ENCODE data around the gene SYNGAP1. TPM values are rescaled to one million over a fixed set of nuclear protein-coding genes. Genes with fewer than 3 reads are reported as not detected.

The SYNGAP1 gene
- polyA plus RNA-seq, 1 of the 3 experiments (the other 2 are of a cell fraction): 8.8 TPM

DNA sequence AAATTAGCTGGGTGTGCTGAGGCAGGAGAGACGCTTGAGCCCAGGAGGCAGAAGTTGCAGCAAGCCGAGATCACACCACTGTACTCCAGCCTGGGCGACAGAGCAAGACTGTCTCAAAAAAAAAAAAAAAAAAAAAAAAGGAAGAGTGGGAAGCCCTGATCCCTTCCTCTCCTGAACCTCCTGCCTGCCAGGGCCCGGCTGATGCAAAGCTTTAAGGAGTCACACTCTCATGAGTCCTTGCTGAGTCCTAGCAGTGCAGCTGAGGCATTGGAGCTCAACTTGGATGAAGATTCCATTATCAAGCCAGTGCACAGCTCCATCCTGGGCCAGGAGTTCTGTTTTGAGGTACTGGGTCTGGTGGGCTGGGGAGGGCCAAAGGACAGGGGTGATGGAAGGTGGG, 15.1 kb downstream of the SYNGAP1 start (continued):
- TF ChIP-seq, protein P1, sequence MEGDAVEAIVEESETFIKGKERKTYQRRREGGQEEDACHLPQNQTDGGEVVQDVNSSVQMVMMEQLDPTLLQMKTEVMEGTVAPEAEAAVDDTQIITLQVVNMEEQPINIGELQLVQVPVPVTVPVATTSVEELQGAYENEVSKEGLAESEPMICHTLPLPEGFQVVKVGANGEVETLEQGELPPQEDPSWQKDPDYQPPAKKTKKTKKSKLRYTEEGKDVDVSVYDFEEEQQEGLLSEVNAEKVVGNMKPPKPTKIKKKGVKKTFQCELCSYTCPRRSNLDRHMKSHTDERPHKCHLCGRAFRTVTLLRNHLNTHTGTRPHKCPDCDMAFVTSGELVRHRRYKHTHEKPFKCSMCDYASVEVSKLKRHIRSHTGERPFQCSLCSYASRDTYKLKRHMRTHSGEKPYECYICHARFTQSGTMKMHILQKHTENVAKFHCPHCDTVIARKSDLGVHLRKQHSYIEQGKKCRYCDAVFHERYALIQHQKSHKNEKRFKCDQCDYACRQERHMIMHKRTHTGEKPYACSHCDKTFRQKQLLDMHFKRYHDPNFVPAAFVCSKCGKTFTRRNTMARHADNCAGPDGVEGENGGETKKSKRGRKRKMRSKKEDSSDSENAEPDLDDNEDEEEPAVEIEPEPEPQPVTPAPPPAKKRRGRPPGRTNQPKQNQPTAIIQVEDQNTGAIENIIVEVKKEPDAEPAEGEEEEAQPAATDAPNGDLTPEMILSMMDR (IDR thresholded peaks at IDR 0.05): no peak
- TF ChIP-seq SIN3A (IDR thresholded peaks at IDR 0.05; ENCODE audit: borderline replicate concordance, low read depth, low read length) (no peak), NRF1 (IDR thresholded peaks at IDR 0.05; ENCODE audit: low read depth, low read length) (no peak), FOXJ3 (CRISPR knock-in tag; IDR thresholded peaks at IDR 0.05) (no peak), FOSL2 (IDR thresholded peaks at IDR 0.05; ENCODE audit: borderline replicate concordance, low read depth) (no peak)

DNA sequence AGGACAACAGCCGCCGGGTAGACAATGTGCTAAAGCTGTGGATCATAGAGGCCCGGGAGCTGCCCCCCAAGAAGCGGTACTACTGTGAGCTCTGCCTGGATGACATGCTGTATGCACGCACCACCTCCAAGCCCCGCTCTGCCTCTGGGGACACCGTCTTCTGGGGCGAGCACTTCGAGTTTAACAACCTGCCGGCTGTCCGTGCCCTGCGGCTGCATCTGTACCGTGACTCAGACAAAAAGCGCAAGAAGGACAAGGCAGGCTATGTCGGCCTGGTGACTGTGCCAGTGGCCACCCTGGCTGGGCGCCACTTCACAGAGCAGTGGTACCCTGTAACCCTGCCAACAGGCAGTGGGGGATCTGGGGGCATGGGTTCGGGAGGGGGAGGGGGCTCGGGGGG, 17.8 kb downstream of the SYNGAP1 start:
- no peaks in the 10 kb centered on the region for H3K27me3 ChIP-seq (ENCODE audit: insufficient read depth)
- H3K4me3 ChIP-seq (ENCODE audit: low read depth in 2 of 2, low read length in 1 of 2): no peak overlapping the region
- DNase-seq: peak; percentile 16
- no peak overlapping the region for H3K27ac ChIP-seq (ENCODE audit: low read depth in 2 of 2, low read length in 1 of 2)
- TF ChIP-seq, protein P2, sequence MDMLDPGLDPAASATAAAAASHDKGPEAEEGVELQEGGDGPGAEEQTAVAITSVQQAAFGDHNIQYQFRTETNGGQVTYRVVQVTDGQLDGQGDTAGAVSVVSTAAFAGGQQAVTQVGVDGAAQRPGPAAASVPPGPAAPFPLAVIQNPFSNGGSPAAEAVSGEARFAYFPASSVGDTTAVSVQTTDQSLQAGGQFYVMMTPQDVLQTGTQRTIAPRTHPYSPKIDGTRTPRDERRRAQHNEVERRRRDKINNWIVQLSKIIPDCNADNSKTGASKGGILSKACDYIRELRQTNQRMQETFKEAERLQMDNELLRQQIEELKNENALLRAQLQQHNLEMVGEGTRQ (IDR thresholded peaks at IDR 0.05; ENCODE audit: borderline replicate concordance, low read depth, low read length): no peak
- TF ChIP-seq TAF1 (IDR thresholded peaks at IDR 0.05; ENCODE audit: borderline replicate concordance, low read depth, low read length): no peak
- no peak for TF ChIP-seq ELF1 (IDR thresholded peaks at IDR 0.05)
- no peak for TF ChIP-seq EP300 (IDR thresholded peaks at IDR 0.05; ENCODE audit: borderline replicate concordance in 1 of 2, low read depth in 1 of 2, low read length in 1 of 2)
- no peak for TF ChIP-seq POLR2AphosphoS5 (IDR thresholded peaks at IDR 0.05; ENCODE audit: low read depth, low read length)
- TF ChIP-seq, protein P3, sequence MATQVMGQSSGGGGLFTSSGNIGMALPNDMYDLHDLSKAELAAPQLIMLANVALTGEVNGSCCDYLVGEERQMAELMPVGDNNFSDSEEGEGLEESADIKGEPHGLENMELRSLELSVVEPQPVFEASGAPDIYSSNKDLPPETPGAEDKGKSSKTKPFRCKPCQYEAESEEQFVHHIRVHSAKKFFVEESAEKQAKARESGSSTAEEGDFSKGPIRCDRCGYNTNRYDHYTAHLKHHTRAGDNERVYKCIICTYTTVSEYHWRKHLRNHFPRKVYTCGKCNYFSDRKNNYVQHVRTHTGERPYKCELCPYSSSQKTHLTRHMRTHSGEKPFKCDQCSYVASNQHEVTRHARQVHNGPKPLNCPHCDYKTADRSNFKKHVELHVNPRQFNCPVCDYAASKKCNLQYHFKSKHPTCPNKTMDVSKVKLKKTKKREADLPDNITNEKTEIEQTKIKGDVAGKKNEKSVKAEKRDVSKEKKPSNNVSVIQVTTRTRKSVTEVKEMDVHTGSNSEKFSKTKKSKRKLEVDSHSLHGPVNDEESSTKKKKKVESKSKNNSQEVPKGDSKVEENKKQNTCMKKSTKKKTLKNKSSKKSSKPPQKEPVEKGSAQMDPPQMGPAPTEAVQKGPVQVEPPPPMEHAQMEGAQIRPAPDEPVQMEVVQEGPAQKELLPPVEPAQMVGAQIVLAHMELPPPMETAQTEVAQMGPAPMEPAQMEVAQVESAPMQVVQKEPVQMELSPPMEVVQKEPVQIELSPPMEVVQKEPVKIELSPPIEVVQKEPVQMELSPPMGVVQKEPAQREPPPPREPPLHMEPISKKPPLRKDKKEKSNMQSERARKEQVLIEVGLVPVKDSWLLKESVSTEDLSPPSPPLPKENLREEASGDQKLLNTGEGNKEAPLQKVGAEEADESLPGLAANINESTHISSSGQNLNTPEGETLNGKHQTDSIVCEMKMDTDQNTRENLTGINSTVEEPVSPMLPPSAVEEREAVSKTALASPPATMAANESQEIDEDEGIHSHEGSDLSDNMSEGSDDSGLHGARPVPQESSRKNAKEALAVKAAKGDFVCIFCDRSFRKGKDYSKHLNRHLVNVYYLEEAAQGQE (IDR thresholded peaks at IDR 0.05; ENCODE audit: low read depth, low read length): no peak
- no peak for TF ChIP-seq FOSL2 (IDR thresholded peaks at IDR 0.05; ENCODE audit: borderline replicate concordance, low read depth)
- no peak for TF ChIP-seq NFIC (IDR thresholded peaks at IDR 0.05; ENCODE audit: borderline replicate concordance)
- TF ChIP-seq FOXM1 (IDR thresholded peaks at IDR 0.05; ENCODE audit: low read depth): no peak
- TF ChIP-seq CHD2 (IDR thresholded peaks at IDR 0.05; ENCODE audit: low read length, partially characterized antibody): no peak
- no peak for TF ChIP-seq GABPA (IDR thresholded peaks at IDR 0.05; ENCODE audit: low read depth)
- no peak for TF ChIP-seq RFX5 (IDR thresholded peaks at IDR 0.05; ENCODE audit: low read length)
- no peak for TF ChIP-seq SIN3A (IDR thresholded peaks at IDR 0.05; ENCODE audit: borderline replicate concordance, low read depth, low read length)
- TF ChIP-seq JUND (IDR thresholded peaks at IDR 0.05): no peak
- TF ChIP-seq, protein P4, sequence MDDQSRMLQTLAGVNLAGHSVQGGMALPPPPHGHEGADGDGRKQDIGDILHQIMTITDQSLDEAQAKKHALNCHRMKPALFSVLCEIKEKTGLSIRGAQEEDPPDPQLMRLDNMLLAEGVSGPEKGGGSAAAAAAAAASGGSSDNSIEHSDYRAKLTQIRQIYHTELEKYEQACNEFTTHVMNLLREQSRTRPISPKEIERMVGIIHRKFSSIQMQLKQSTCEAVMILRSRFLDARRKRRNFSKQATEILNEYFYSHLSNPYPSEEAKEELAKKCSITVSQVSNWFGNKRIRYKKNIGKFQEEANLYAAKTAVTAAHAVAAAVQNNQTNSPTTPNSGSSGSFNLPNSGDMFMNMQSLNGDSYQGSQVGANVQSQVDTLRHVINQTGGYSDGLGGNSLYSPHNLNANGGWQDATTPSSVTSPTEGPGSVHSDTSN (IDR thresholded peaks at IDR 0.05): no peak
- ChIA-PET CTCF (interaction anchor here (0.9 to 2.4 kb wide), 2 partner anchors 10 to 12 kb away, joined by 3 to 8 read pairs; no protein-coding TSS in a partner anchor), POLR2A (no interaction called here)
- H3K9me2 ChIP-seq: no peaks in the 10 kb centered on the region
- no peaks in the 10 kb centered on the region for H3K9me3 ChIP-seq
- H4K20me1 ChIP-seq (ENCODE audit: insufficient read depth): no peaks in the 10 kb centered on the region
- H3K36me3 ChIP-seq (replicated peaks in 1 of 2; ENCODE audit: control insufficient read depth in 1 of 2, insufficient read depth in 2 of 2, low read length in 1 of 2): peaks cover 22 to 33% of the 10 kb centered on the region in 2 experiments
- H2AFZ ChIP-seq (ENCODE audit: low read depth): no peak overlapping the region
- no peaks in the 10 kb centered on the region for H3K4me1 ChIP-seq (ENCODE audit: control insufficient read depth in 1 of 2, insufficient read depth in 2 of 2, low read depth in 1 of 2, low read length in 1 of 2)
- no peak overlapping the region for H3K4me2 ChIP-seq
- H3F3A ChIP-seq (replicated peaks; ENCODE audit: insufficient read depth): no peaks in the 10 kb centered on the region
- WGBS (ENCODE audit: low lambda C conversion rate): 90% methylated on average over 12 of the region's 18 CpGs
- H3K9ac ChIP-seq: no peak overlapping the region
- H3K79me2 ChIP-seq (ENCODE audit: insufficient read depth): no peaks in the 10 kb centered on the region

Data from SK-N-SH (cell line).